ENCODE measurements around the gene SHMT1.

DNA sequence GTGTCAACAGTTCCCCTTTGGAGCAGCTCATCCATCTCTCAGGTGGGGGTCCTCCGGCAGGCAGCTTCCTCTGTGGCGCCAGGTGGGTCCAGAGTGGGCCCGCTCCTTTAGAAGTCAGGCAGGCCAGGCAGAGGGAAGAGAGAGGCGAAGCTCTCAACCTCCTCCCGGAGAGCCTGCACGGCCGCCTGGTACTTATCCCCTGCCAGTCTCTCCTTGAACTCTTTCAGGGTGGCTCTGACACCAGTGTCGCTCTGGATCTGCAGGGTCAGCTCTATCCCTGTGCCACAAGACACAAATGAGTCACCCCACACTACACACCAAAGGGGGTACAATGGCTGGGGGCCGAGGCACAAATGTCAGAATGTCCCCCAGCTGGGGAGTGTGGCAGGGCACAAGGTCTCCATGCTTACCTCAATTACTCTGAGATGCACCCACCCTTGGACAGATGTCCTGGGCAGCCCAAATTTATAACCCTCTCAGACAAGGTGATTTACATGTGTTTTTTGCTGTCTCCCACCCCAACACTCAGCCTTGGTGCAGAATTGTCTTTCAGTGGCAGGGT lies 34.6 kb downstream of the SHMT1 start:
- no peak for TF ChIP-seq CTCF (IDR thresholded peaks at IDR 0.05)
- no peak for TF ChIP-seq POLR2AphosphoS5 (IDR thresholded peaks at IDR 0.05)
